ENCODE data around the gene AZU1. TPM values are rescaled to one million over a fixed set of nuclear protein-coding genes. Genes with fewer than 3 reads are reported as not detected.
"Not testable (repeated sequence)": the region's sequence is repeated elsewhere in the genome, so short reads cannot be mapped to it uniquely, and the experiment has no call there.

Gene AZU1
- total RNA-seq, 1 donor, result not detected

DNA sequence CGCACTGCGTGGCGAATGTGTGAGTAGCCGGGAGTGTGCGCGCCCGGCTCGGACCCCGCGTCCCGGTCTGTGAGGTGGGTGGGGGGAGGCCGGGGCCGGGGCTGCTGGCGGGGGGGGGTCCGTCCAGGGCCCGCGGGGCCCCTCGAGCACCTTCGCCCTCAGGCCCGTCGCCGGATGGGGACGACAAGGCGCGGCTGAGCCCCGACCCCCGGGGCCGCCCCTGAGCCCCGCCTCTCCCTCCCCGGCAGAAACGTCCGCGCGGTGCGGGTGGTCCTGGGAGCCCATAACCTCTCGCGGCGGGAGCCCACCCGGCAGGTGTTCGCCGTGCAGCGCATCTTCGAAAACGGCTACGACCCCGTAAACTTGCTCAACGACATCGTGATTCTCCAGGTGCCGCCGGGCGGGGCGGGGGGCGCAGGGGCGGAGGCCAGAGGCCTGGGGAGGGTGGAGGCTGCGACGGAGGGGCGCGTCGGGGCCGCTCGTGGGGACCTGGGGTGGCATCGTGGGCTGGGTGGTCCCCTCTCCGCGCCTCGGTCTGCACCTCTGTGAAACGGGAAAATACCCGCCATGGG, 25.5 kb downstream of the AZU1 start:
- no peak for DNase-seq (ENCODE audit: low read depth)
- no peak for TF ChIP-seq CTCF (IDR thresholded peaks at IDR 0.05; ENCODE audit: insufficient read depth, low read length)
- no peak overlapping the region for H3K4me3 ChIP-seq (ENCODE audit: low read depth, low read length)

GRCh38 chr19:853614-854220, 26.1 kb downstream of the AZU1 start:
- H3K4me3 ChIP-seq (ENCODE audit: low read depth, low read length); DNase-seq (ENCODE audit: low read depth): not testable (repeated sequence)

DNA sequence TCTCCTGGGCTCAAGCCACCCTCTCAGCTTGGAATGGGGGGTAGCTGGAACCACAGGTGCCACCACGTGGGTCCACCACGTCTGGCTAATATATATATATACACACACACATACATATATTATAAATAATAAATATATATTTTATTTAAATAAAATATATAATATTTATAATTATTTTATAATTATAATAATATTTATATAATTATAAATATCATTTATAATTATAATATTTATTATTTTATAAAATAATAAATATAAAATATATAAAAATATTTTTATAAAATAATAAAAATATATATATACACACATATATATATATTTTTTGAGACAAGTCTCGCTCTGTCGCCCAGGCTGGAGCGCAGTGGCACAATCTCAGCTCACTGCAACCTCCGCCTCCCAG, 26.9 kb downstream of the AZU1 start:
- H3K4me3 ChIP-seq (ENCODE audit: low read depth, low read length), result no peak overlapping the region
- DNase-seq (ENCODE audit: low read depth), result no peak
- TF ChIP-seq CTCF (IDR thresholded peaks at IDR 0.05; ENCODE audit: insufficient read depth, low read length), result no peak

DNA sequence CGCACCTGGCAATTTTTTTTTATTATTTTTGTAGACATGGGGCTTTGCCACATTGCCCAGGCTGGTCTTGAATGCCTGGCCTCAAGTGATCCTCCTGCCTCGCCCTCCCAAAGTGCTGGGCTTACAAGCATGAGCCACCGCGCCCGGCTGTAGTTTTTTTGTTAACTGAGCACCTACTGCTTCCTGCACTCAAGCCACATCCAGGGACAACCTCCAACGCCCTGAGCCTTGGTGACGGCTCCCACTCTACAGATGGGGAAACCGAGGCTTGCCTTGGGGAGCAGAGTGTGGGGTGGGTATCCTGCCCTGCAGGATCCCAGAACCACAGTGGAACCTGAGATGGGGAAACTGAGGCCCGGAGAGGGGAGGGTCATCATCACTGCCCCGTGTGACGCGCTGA, 27.5 kb downstream of the AZU1 start:
- no peak overlapping the region for H3K4me3 ChIP-seq (ENCODE audit: low read depth, low read length)
- DNase-seq (ENCODE audit: low read depth), result no peak
- no peak for TF ChIP-seq CTCF (IDR thresholded peaks at IDR 0.05; ENCODE audit: insufficient read depth, low read length)

DNA sequence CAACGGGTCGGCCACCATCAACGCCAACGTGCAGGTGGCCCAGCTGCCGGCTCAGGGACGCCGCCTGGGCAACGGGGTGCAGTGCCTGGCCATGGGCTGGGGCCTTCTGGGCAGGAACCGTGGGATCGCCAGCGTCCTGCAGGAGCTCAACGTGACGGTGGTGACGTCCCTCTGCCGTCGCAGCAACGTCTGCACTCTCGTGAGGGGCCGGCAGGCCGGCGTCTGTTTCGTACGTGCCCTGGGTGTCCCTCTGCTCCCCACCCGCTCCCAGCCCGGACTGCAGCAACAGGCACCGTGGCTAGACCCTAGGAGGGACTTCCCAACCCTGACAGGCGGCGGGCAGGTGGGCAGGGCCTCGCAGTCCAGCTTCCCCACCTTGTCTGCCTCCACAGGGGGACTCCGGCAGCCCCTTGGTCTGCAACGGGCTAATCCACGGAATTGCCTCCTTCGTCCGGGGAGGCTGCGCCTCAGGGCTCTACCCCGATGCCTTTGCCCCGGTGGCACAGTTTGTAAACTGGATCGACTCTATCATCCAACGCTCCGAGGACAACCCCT, 28.0 kb downstream of the AZU1 start:
- TF ChIP-seq CTCF (IDR thresholded peaks at IDR 0.05; ENCODE audit: insufficient read depth, low read length), result no peak
- no peak overlapping the region for H3K4me3 ChIP-seq (ENCODE audit: low read depth, low read length)
- no peak for DNase-seq (ENCODE audit: low read depth)

- DNase-seq (ENCODE audit: low read depth), result no peak
- TF ChIP-seq CTCF (IDR thresholded peaks at IDR 0.05; ENCODE audit: insufficient read depth, low read length), result no peak
- H3K4me3 ChIP-seq (ENCODE audit: low read depth, low read length), result no peak overlapping the region
Observed at GRCh38 chr19:858284-858683, 30.6 kb downstream of the AZU1 start.

DNA sequence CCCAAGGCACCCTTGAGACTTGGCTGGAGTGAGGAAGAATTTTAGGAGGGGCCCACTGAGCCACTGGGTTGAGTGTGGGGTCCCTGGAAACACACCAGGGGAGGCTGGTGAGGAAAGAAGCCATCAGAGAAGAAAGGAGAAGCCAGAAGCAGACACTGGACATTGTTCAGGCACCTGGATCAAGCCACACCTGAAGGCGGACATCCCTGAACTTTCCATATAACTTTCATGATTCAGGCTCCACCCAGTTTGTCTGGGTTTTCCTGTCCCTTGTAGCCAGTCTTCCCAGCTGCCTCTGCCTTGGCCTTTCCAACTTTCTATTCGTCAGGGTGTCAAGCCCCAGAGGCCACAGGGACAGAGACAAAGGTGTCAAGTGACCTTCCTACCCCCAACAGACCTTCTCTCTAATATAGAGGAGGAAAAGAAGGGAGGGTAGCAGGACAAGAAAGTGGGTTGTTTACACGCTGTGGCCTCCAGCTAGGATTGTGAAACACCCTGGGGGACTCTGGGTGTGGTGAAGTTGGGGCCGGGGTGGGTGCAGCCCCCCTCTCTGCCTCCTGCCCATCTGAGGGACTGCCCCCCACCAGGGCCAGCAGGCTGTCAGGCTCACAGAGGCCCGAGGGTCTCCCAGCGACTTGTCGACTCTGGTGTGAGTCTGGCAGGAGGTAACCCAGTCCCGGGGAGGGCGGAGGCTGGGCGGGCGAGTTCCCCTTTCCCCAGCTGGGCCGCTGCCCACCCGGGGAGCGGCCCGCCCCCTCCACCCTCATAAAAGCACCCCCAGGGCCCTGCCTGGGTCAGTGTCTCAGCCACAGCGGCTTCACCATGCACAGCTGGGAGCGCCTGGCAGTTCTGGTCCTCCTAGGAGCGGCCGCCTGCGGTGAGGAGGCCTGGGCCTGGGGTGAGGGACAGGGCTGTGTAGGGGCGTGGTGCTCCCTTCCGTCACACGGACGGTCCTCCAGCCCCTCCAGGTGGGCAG, 31.5 kb downstream of the AZU1 start, which contains the start of gene CFD:
Gene CFD (plus strand): TSS at position 797 of the 976 bp plus-strand sequence. CDS start 26 bp downstream, at position 823.
- TF ChIP-seq CTCF (IDR thresholded peaks at IDR 0.05; ENCODE audit: insufficient read depth, low read length), result no peak
- peak within 1 kb of the TSS; percentile 56 for H3K4me3 ChIP-seq (ENCODE audit: low read depth, low read length)
- peak; percentile 24 for DNase-seq (ENCODE audit: low read depth)

Data from fibroblast of the aortic adventitia (primary cell).